HG03103 (cell line): ENCODE results near the gene YWHAG.
A peak's percentile ranks its signal among the peaks of the same experiment; 100 is the strongest.
"Not testable (repeated sequence)": the region's sequence is repeated elsewhere in the genome, so short reads cannot be mapped to it uniquely, and the experiment has no call there.

ENCODE experiments used
- ATAC-seq: cut with Tn5 transposase; IDR thresholded peaks from one replicate; pipeline ENCODE4 v1.9.1; 2021; ENCODE audit warnings: low read depth; ENCODE audit not compliant: unreplicated experiment

YWHAG gene

GRCh38 chr7:76358481-76359110 lies at the start of gene YWHAG:
YWHAG (minus strand) TSS chr7:76358991; CDS start chr7:76358808, 183 bp downstream.
- ATAC-seq: peak; percentile 39

GRCh38 chr7:76408121-76408560 lies 49.4 kb upstream of the YWHAG start:
- no peak for ATAC-seq

GRCh38 chr7:76407718-76408117 lies 48.9 kb upstream of the YWHAG start:
- no peak for ATAC-seq

GRCh38 chr7:76405738-76406137 lies 46.9 kb upstream of the YWHAG start:
- no peak for ATAC-seq

- ATAC-seq: peak; percentile 51
These were observed 45.1 kb upstream of the YWHAG start for GRCh38 chr7:76403780-76404494.

GRCh38 chr7:76403097-76403496 lies 44.3 kb upstream of the YWHAG start:
- not testable (repeated sequence) for ATAC-seq

GRCh38 chr7:76400248-76400647 lies 41.5 kb upstream of the YWHAG start:
- ATAC-seq: no peak

GRCh38 chr7:76397409-76398183 lies 38.8 kb upstream of the YWHAG start:
- ATAC-seq: no peak

GRCh38 chr7:76396864-76397263 lies 38.1 kb upstream of the YWHAG start:
- no peak for ATAC-seq

GRCh38 chr7:76395965-76396726 lies 37.4 kb upstream of the YWHAG start:
- ATAC-seq: no peak

- not testable (repeated sequence) for ATAC-seq
These were observed 36.8 kb upstream of the YWHAG start for GRCh38 chr7:76395605-76395964.

- no peak for ATAC-seq
These were observed 36.2 kb upstream of the YWHAG start for GRCh38 chr7:76394957-76395356.

- ATAC-seq: peak; percentile 72
These were observed 34.6 kb upstream of the YWHAG start for GRCh38 chr7:76393116-76394031.

GRCh38 chr7:76392531-76393115 lies 33.8 kb upstream of the YWHAG start:
- ATAC-seq: no peak

- no peak for ATAC-seq
These were observed 31.3 kb upstream of the YWHAG start for GRCh38 chr7:76390092-76390491.

- not testable (repeated sequence) for ATAC-seq
These were observed 29.0 kb upstream of the YWHAG start for GRCh38 chr7:76387789-76388188.

- ATAC-seq: no peak
These were observed 28.0 kb upstream of the YWHAG start for GRCh38 chr7:76386691-76387260.

GRCh38 chr7:76383089-76383944 lies 24.5 kb upstream of the YWHAG start:
- no peak for ATAC-seq
